GM21515 (cell line): Measurements from ENCODE around the gene ZNF428.

Source experiments
- ATAC-seq: cut with Tn5 transposase; IDR thresholded peaks from one replicate; pipeline ENCODE4 v1.9.1; 2021; ENCODE audit not compliant: unreplicated experiment

Gene ZNF428

DNA sequence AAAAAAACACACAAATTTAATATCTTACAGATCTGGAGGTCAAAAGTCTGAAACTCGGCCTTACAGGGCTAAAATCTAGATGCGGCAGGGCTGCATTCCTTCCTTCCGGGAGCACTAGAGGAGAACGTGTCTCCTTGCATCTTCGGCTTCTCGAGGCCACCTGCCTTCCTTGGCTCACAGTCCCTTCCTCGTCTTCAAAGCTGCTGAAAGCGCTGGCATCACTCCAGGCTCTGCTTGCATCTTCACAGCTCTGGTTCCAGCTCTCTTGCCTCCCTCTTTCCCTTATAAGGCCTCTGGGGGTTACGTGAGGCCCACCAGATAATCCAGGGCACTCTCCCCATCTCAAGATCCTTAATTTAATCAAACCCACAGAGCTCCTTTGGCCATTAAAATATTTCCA, 54.6 kb downstream of the ZNF428 start:
- no peak for ATAC-seq

DNA sequence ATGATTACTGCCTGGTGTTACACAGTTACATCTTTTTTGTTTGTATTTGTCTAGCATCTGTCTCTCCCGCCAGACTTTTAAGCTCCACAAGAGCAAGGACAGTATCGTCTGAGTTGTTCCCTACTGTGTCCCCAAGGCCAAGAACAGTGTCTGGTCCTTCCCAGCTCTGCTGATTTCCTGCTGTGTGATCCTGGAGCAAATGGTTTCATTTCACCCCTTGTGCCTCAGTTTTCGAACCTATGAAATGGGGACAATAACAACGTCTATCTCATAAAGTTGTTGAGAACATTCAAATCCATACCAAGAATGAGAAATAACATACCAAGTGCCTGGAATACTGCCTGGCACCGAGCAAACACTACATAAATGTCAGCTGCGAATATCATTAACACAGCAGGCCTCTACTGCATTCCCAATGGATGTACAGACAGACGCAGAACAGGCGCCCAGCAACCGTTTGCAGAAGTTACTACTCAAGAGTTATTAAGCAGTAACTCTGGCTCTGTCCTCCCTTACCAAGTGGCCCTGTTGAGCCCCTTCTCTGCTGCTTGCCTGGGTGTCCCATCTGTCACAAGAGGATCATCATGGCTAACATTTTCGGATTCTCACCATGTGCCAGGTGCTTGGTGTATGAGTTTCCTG, 55.5 kb downstream of the ZNF428 start:
- no peak for ATAC-seq

DNA sequence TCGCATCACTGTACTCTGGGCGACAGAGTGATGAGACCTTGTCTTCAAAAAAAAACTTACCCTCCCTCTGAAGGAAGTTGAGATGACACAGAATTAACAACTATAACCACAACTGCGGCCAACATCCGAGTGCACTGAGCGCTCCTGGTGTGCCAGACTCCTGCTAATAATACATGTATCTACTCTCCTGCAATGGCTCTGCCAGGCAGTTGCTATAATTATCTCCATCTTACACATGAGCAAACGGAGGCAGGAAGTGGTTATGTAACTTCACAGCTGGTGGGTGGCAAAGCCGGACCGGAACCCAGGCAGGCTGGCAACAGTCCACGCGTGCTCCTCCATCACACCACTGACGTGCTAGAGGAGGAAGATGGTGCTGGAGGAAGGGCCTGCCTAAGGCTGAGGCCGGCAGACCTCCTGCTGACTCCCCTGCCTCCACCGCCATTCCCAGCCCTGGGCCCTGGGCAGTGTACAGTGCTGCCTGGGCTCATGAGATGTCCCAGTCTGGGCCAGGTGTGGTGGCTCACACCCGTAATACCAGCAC, 56.7 kb downstream of the ZNF428 start:
- ATAC-seq: no peak

DNA sequence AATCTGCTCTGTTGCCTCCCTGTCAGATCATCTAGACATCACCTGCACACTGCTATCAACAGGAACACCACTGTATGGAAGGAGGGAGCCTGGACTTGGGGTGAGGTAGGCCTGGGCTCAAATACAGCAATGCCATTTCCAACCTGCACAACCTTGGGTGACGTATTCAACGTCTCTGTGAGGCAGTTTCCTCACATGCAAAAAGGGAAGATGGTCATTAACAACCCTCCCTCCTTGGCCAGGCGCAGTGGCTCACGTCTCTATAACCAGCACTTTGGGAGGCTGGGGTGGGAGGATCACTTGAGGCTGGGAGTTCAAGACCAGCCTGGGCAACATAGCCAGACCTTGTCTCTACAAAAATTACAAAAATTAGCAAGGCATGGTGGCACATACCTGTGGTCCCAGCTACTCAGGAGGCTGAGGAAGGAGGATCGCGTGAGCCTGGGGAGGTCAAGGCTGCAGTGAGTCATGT, 57.2 kb downstream of the ZNF428 start:
- no peak for ATAC-seq

DNA sequence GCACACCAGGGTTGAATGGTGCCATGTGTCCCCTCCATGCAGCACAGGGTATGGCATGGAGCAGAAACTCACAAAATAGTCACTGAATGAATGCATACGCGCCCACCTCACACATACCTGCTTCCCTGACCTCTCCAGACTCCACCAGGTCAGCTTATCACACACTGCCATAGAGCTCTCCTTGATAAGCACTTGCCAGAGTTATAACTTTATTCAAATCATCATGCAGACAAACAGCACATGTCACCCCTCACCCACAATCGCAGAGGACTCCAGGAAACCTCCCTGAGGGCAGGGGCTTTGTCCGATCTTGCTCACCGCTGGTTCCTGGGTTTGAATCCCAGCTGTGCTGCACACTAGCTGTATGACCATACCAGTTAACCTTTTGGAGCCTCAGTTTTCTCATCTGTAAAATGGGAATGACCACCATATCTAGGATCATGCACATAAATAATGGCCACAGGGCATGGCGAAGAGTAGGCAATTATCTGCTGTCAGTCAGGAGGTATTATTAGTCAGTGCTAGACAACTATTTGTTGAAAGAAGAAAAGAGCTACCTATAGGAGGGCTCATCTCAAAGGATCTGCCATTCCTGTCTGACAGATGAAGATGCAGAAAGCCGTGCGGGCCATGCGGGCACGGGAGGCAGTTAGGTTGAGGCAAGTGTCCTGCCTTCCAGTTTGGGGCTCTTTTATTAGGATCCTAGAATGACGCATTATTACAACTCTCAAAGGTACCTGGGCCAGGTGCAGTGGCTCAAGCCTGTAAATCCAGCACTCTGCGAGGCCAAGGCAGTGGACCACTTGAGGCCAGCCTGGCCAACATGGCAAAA, 58.1 kb downstream of the ZNF428 start:
- no peak for ATAC-seq

DNA sequence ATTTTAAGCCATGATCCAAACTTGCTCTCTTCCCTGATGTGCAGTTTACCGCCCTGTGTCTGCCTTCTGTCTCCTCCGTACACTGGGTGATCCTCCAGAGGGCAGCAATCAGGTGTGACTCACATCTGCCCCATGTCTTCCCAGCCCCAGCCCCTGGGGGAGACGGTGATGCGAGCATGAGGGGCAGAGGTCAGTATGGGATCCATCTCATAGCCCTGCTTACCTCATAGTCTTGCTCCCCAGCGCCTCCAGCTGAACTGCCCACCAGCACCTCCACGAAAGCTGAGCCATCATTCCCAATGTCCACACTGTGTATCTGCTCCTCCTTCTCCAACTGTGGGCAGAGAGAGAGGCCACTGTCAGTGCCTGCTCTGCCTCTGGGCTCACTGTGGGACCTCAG, 58.7 kb downstream of the ZNF428 start:
- no peak for ATAC-seq
